Neural progenitor cell (in vitro differentiated cells): Measurements from ENCODE around the gene GIGYF1. TPM values are rescaled to one million over a fixed set of nuclear protein-coding genes. Genes with fewer than 3 reads are reported as not detected.
A peak's percentile ranks its signal among the peaks of the same experiment; 100 is the strongest.

Experiments
- DNase-seq: peaks from one replicate; pipeline ENCODE4 v3.0.0-alpha.2; 2016; ENCODE audit warnings: low spot score
- H2AFZ ChIP-seq: fragments of 200-600 bp; sonication (generic); replicated peaks from 2 replicates; pipeline ENCODE4 v1.6.1; 2016; ENCODE audit warnings: antibody characterized with exemption
- H3F3A ChIP-seq: fragments of 200-600 bp; sonication (generic); 2 replicates; pipeline ENCODE4 v1.6.1; 2016; ENCODE audit warnings: antibody characterized with exemption, low read depth
- H3K27ac ChIP-seq: fragments of 200-600 bp; sonication (generic); 2 replicates; pipeline ENCODE4 v1.5.1; 2016; ENCODE audit warnings: mild to moderate bottlenecking
- H3K27me3 ChIP-seq: fragments of 200-600 bp; sonication (generic); 2 replicates; pipeline ENCODE4 v1.6.1; 2016; ENCODE audit warnings: mild to moderate bottlenecking, moderate library complexity
- H3K36me3 ChIP-seq: fragments of 200-600 bp; sonication (generic); 2 replicates; pipeline ENCODE4 v1.5.1; 2016
- H3K4me1 ChIP-seq: fragments of 200-600 bp; sonication (generic); 2 replicates; pipeline ENCODE4 v1.6.1; 2016; ENCODE audit warnings: mixed run types
- H3K4me2 ChIP-seq: fragments of 200-600 bp; sonication (generic); 2 replicates; pipeline ENCODE4 v1.6.1; 2016
- H3K4me3 ChIP-seq: fragments of 200-600 bp; sonication (generic); 2 replicates; pipeline ENCODE4 v1.5.1; 2016
- H3K79me2 ChIP-seq: fragments of 200-600 bp; sonication (generic); 2 replicates; pipeline ENCODE4 v1.6.1; 2016; ENCODE audit warnings: low read depth
- H3K9ac ChIP-seq: fragments of 200-600 bp; sonication (generic); 2 replicates; pipeline ENCODE4 v1.6.1; 2016
- H3K9me3 ChIP-seq: fragments of 200-600 bp; sonication (generic); 2 replicates; pipeline ENCODE4 v1.5.1; 2016; ENCODE audit warnings: low read depth
- H4K20me1 ChIP-seq: fragments of 200-600 bp; sonication (generic); 2 replicates; pipeline ENCODE4 v1.6.1; 2016; ENCODE audit warnings: low read depth
- H3K27ac Mint-ChIP-seq: 3 replicates; pipeline ENCODE4 v1.8.0; 2021; ENCODE audit warnings: mixed read lengths
- H3K27me3 Mint-ChIP-seq: 2 replicates; pipeline ENCODE4 v1.8.0; 2022; ENCODE audit warnings: low read depth, mild to moderate bottlenecking, inconsistent platforms, moderate library complexity, mixed read lengths; ENCODE audit not compliant: insufficient read depth
- H3K36me3 Mint-ChIP-seq: 3 replicates; pipeline ENCODE4 v1.8.0; 2021; ENCODE audit warnings: mixed read lengths
- H3K4me1 Mint-ChIP-seq: 3 replicates; pipeline ENCODE4 v1.8.0; 2021; ENCODE audit warnings: mixed read lengths
- H3K4me3 Mint-ChIP-seq: 3 replicates; pipeline ENCODE4 v1.8.0; 2021; ENCODE audit warnings: mild to moderate bottlenecking, moderate library complexity, mixed read lengths
- H3K9me3 Mint-ChIP-seq: 3 replicates; pipeline ENCODE4 v1.8.0; 2020; ENCODE audit warnings: mixed read lengths
- CTCF ChIP-seq: fragments of 200-600 bp; sonication (generic); IDR thresholded peaks from 2 replicates; pipeline ENCODE4 v1.5.1; 2017; ENCODE audit warnings: antibody characterized with exemption, mild to moderate bottlenecking
- EZH2 ChIP-seq: fragments of 200-600 bp; sonication (generic); IDR thresholded peaks from 2 replicates; pipeline ENCODE4 v1.6.1; 2017; ENCODE audit warnings: antibody characterized with exemption, mild to moderate bottlenecking, moderate library complexity
- EZH2phosphoT487 ChIP-seq: fragments of 200-600 bp; sonication (generic); IDR thresholded peaks from 2 replicates; pipeline ENCODE4 v1.6.1; 2017; ENCODE audit warnings: antibody characterized with exemption
- total RNA-seq: library from RNA; depleted of rRNA; stranded (reverse); fragments of >200 nt; gene quantifications from 2 replicates; pipeline ENCODE4 v1.2.3, GENCODE V29; 2015; ENCODE audit warnings: low replicate concordance

GIGYF1 gene, protein sequence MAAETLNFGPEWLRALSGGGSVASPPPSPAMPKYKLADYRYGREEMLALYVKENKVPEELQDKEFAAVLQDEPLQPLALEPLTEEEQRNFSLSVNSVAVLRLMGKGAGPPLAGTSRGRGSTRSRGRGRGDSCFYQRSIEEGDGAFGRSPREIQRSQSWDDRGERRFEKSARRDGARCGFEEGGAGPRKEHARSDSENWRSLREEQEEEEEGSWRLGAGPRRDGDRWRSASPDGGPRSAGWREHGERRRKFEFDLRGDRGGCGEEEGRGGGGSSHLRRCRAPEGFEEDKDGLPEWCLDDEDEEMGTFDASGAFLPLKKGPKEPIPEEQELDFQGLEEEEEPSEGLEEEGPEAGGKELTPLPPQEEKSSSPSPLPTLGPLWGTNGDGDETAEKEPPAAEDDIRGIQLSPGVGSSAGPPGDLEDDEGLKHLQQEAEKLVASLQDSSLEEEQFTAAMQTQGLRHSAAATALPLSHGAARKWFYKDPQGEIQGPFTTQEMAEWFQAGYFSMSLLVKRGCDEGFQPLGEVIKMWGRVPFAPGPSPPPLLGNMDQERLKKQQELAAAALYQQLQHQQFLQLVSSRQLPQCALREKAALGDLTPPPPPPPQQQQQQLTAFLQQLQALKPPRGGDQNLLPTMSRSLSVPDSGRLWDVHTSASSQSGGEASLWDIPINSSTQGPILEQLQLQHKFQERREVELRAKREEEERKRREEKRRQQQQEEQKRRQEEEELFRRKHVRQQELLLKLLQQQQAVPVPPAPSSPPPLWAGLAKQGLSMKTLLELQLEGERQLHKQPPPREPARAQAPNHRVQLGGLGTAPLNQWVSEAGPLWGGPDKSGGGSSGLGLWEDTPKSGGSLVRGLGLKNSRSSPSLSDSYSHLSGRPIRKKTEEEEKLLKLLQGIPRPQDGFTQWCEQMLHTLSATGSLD (N-terminal part only)
- total RNA-seq, result 24.2 and 64.5 TPM in 2 replicates

- DNase-seq, result peak; percentile 89
- Histone ChIP-seq H3K9me3 (no peaks in the 10 kb centered on the region), H4K20me1 (peaks cover 43% of the 10 kb centered on the region), H3K4me1 (peaks cover 21% of the 10 kb centered on the region), H2AFZ (no peak within 1 kb of the TSS), H3K27ac (peak within 1 kb of the TSS; percentile 85), H3K79me2 (peaks cover 46% of the 10 kb centered on the region), H3K36me3 (no peaks in the 10 kb centered on the region), H3K4me2 (peak within 1 kb of the TSS; percentile 98), H3F3A (peaks cover 41% of the 10 kb centered on the region), H3K9ac (peak within 1 kb of the TSS; percentile 93), H3K27me3 (peaks cover 20% of the 10 kb centered on the region), H3K4me3 (peak within 1 kb of the TSS; percentile 100)
- Mint-ChIP-seq H3K27ac (peak within 1 kb of the TSS; percentile 97), H3K4me1 (peaks cover 34% of the 10 kb centered on the region), H3K27me3 (peaks cover 27% of the 10 kb centered on the region), H3K36me3 (no peaks in the 10 kb centered on the region), H3K4me3 (peak within 1 kb of the TSS; percentile 99), H3K9me3 (no peaks in the 10 kb centered on the region)
- TF ChIP-seq CTCF (no peak), EZH2phosphoT487 (no peak), EZH2 (no peak)
Observed at GRCh38 chr7:100694098-100694745, at the start of gene GIGYF1. TSS of gene GIGYF1 (minus strand) at chr7:100694250. CDS start at chr7:100688238, 6,012 bp downstream.

DNA sequence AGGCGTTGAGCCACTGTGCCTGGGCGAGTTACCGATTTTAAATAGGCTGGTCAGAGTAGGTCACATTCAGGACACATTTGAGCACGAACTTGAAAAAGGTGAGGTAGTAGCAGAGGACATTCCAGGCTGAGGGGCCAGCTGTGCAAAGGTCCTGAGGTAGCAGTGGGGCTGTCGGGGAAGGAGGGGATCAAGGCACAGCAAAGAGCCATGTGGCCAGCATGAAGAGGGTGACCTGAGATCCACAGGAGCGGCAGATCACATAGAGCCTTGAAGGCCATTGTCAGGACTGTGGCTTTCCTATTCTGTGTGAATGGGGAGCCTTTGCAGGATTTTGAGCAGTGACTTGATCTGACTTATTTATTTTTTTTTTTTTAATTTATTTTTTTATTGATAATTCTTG is 45.9 kb upstream of the GIGYF1 start:
- no peaks in the 10 kb centered on the region for H3K4me1 ChIP-seq
- no peaks in the 10 kb centered on the region for H3K36me3 Mint-ChIP-seq
- no peak for TF ChIP-seq EZH2phosphoT487
- TF ChIP-seq CTCF, result no peak
- TF ChIP-seq EZH2, result no peak
- H3K27me3 Mint-ChIP-seq, result peaks cover 11% of the 10 kb centered on the region
- no peaks in the 10 kb centered on the region for H3K36me3 ChIP-seq
- H2AFZ ChIP-seq, result no peak overlapping the region
- H3K4me2 ChIP-seq, result no peak overlapping the region
- H3K27ac Mint-ChIP-seq, result no peak overlapping the region
- peaks cover 3% of the 10 kb centered on the region for H3K4me1 Mint-ChIP-seq
- H3F3A ChIP-seq, result no peaks in the 10 kb centered on the region
- peak overlapping the region; percentile 31 for H3K4me3 Mint-ChIP-seq
- peaks cover 16% of the 10 kb centered on the region for H3K9me3 Mint-ChIP-seq
- H3K9me3 ChIP-seq, result no peaks in the 10 kb centered on the region
- no peaks in the 10 kb centered on the region for H3K27me3 ChIP-seq
- no peaks in the 10 kb centered on the region for H3K79me2 ChIP-seq
- H3K9ac ChIP-seq, result no peak overlapping the region
- no peaks in the 10 kb centered on the region for H4K20me1 ChIP-seq
- no peak overlapping the region for H3K4me3 ChIP-seq
- no peak overlapping the region for H3K27ac ChIP-seq
- no peak for DNase-seq

DNA sequence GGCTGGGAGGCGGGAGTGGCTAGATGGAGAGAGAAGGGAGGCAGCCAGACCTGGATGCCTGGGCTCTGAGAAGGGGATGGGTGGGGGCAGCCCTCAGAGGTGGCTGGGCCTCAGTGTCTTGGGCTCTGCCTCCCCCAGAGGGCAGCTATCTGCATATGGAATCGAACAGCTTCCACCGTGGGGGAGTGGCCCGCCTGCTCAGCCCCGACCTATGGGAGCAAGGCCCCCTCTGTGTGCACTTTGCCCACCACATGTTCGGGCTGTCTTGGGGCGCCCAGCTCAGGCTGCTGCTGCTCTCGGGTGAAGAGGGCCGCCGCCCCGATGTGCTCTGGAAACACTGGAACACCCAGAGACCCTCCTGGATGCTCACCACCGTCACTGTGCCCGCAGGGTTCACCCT is 42.6 kb upstream of the GIGYF1 start:
- H3K79me2 ChIP-seq, result no peaks in the 10 kb centered on the region
- no peaks in the 10 kb centered on the region for H3K9me3 ChIP-seq
- Mint-ChIP-seq H3K27ac (no peak overlapping the region), H3K9me3 (peaks cover 7% of the 10 kb centered on the region), H3K4me3 (no peak overlapping the region), H3K36me3 (no peaks in the 10 kb centered on the region), H3K4me1 (peaks cover 3% of the 10 kb centered on the region), H3K27me3 (peaks cover 6% of the 10 kb centered on the region)
- H3K9ac ChIP-seq, result no peak overlapping the region
- H3K4me3 ChIP-seq, result no peak overlapping the region
- H3K4me2 ChIP-seq, result no peak overlapping the region
- no peaks in the 10 kb centered on the region for H3K27me3 ChIP-seq
- H3F3A ChIP-seq, result no peaks in the 10 kb centered on the region
- no peaks in the 10 kb centered on the region for H3K4me1 ChIP-seq
- no peaks in the 10 kb centered on the region for H4K20me1 ChIP-seq
- TF ChIP-seq CTCF (no peak), EZH2 (no peak), EZH2phosphoT487 (no peak)
- no peak overlapping the region for H2AFZ ChIP-seq
- no peak for DNase-seq
- no peaks in the 10 kb centered on the region for H3K36me3 ChIP-seq
- H3K27ac ChIP-seq, result no peak overlapping the region
